Right cardiac atrium (tissue), 5 donors: Measurements from ENCODE around the gene C21orf58. TPM values are rescaled to one million over a fixed set of nuclear protein-coding genes. Genes with fewer than 3 reads are reported as not detected.

Source experiments
- ATAC-seq, 2 donors: fragments of 200-7000 bp; cut with Tn5 transposase; one replicate each; pipeline versions ENCODE4 v1.8.0 to v1.9.1; 2020; ENCODE audit warnings: moderate library complexity in 2 of 2, mild to moderate bottlenecking in 1 of 2
- DNase-seq, 3 donors: peaks; one replicate each; pipeline ENCODE4 v3.0.0-alpha.2; 2020
- H3K27ac ChIP-seq: one replicate; pipeline ENCODE4 v1.5.1; 2013; ENCODE audit warnings: mild to moderate bottlenecking, low read length, control low read depth, moderate library complexity
- H3K27me3 ChIP-seq: one replicate; pipeline ENCODE4 v1.6.1; 2013; ENCODE audit not compliant: control insufficient read depth, insufficient read depth
- H3K4me1 ChIP-seq: one replicate; pipeline ENCODE4 v1.6.1; 2013; ENCODE audit warnings: low read length; ENCODE audit not compliant: control insufficient read depth, insufficient read depth
- H3K4me3 ChIP-seq: one replicate; pipeline ENCODE4 v1.5.1; 2013; ENCODE audit warnings: low read length, control low read depth
- H3K9me3 ChIP-seq: one replicate; pipeline ENCODE4 v1.6.1; 2013; ENCODE audit warnings: low read length; ENCODE audit not compliant: control insufficient read depth
- WGBS: extraction: QIAGEN DNeasy Blood & Tissue Kit; methylation state at CpG from one replicate; pipeline ENCODE4 v1.1.7; 2013; 5-methylcytosine and 5-hydroxymethylcytosine counted together
- intact Hi-C, 4 donors: fragments of 100-400 bp; cut with DNase I; formaldehyde crosslinking; loops; one replicate each; pipeline versions ENCODE4 v1.11.0 to v1.14.0; 2022 to 2023
- polyA plus RNA-seq: library from polyadenylated mRNA; stranded (reverse); fragments of 200-250 nt; gene quantifications from one replicate; pipeline ENCODE4 v1.2.3, GENCODE V29; 2013
- total RNA-seq, 4 donors: library from RNA; stranded (reverse); fragmentation: NEBNext Ultra II Directional; extraction: Animal tissue kit (Norgen Biotek cat#: 25700); gene quantifications; one replicate each; pipeline ENCODE4 v1.2.1, GENCODE V29; 2021
- donor health status: healthy with polysubstance abuse.
- donor health status: DM: no; HTN: yes; CAD: no.
- donor health status: DM: no; HTN: no; CAD: no.
- donor health status: DM: no; HTN: yes; CAD: no; lungs with severe emphysema.
- donor health status: DM: yes; HTN: yes; CAD: no.

Gene C21orf58
- total and polyA plus RNA-seq, 5 donors, result 0.84 to 2.1 (median 1.6) TPM

DNA sequence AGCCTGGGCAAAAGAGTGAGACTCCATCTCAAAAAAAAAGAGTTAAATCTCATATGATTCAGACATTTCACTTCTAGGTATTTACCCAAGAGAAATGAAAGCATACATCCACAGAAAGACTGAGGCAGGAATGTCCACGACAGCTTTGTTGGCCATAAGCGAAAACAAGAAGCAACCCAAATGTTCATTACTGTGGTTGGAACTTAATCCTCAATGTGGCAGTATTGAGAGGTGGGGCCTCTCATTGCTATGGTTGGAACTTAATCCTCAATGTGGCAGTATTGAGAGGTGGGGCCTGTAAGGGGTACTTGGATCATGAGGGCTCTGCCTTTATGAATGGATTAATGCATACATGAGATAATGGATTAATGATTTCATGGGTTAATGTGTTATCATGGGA is 15.2 kb downstream of the C21orf58 start:
- H3K27me3 ChIP-seq, result no peaks in the 10 kb centered on the region
- H3K4me1 ChIP-seq, result no peaks in the 10 kb centered on the region
- no peak overlapping the region for H3K27ac ChIP-seq
- no peaks in the 10 kb centered on the region for H3K9me3 ChIP-seq
- intact Hi-C loops, result no loop called here
- no peak for ATAC-seq
- H3K4me3 ChIP-seq, result no peak overlapping the region
- over 99% methylated on average over 2 of the region's 2 CpGs for WGBS
- no peak for DNase-seq

DNA sequence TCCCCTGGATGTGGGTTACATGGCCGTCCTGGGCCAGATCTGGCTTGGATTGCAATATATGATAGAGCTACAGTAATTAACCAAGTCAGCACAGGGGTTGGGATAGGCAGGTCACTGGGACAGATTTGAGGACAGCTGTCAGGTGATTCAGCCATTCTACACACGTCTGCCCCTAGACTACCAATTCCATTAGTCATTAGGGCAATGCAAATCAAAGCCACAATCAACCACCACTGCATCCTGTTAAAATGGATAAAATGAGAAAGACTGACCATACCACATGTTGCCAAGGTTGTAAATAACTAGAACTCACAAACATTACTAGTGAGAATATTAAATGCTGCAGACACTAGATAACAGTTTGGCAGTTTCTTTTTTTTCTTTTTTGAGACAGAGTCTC is 16.0 kb downstream of the C21orf58 start:
- no peak overlapping the region for H3K4me3 ChIP-seq
- no peaks in the 10 kb centered on the region for H3K27me3 ChIP-seq
- no peaks in the 10 kb centered on the region for H3K4me1 ChIP-seq
- 81% methylated on average over 2 of the region's 2 CpGs for WGBS
- no peaks in the 10 kb centered on the region for H3K9me3 ChIP-seq
- no peak for DNase-seq
- intact Hi-C loops, result no loop called here
- no peak for ATAC-seq
- H3K27ac ChIP-seq, result no peak overlapping the region

DNA sequence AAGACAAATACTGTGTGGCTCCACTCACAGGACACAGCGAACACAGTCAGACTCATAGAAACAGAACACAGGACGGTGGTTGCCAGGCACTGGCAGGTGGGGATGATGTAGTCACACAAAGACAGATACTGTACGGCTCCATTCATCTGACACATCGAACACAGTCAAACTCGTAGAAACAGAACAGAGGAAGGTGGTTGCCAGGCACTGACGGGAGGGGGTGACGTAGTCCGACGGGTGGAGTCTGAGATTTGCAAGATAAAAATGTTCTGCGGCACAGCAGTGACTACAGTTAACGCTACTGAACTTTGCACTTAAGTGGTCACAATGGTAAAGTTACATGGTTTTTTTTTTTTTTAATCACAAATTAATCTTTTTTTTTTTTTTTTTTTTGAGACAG is 18.7 kb downstream of the C21orf58 start:
- ATAC-seq, result no peak
- no peaks in the 10 kb centered on the region for H3K4me1 ChIP-seq
- no peak for DNase-seq
- intact Hi-C loops, result no loop called here
- H3K27ac ChIP-seq, result no peak overlapping the region
- WGBS, result 96% methylated on average over 11 of the region's 11 CpGs
- H3K9me3 ChIP-seq, result no peaks in the 10 kb centered on the region
- no peak overlapping the region for H3K4me3 ChIP-seq
- H3K27me3 ChIP-seq, result no peaks in the 10 kb centered on the region

DNA sequence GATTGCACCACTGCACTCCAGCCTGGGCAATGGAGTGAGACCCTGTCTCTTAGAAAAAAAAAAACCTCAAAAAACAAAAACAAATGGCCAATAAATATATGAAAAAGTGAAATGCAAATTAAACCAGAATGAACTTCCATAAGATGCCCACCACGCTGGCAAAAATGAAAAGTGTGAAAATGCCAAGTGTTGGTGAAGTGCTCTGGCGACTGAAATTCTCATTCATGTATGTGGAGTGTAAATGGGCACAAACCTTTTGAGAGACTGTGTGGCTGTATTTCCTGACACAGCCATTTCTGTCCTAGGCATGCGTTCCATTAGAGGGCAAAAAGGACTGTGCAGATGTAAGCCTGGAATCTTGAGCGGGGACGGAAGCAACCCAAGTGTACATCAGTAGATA is 19.2 kb downstream of the C21orf58 start:
- ATAC-seq (no peak), DNase-seq (no peak)
- Histone ChIP-seq H3K4me3 (no peak overlapping the region), H3K9me3 (no peaks in the 10 kb centered on the region), H3K27me3 (no peaks in the 10 kb centered on the region), H3K4me1 (no peaks in the 10 kb centered on the region), H3K27ac (no peak overlapping the region)
- WGBS, result 88% methylated on average over 5 of the region's 5 CpGs
- intact Hi-C loops, result no loop called here

DNA sequence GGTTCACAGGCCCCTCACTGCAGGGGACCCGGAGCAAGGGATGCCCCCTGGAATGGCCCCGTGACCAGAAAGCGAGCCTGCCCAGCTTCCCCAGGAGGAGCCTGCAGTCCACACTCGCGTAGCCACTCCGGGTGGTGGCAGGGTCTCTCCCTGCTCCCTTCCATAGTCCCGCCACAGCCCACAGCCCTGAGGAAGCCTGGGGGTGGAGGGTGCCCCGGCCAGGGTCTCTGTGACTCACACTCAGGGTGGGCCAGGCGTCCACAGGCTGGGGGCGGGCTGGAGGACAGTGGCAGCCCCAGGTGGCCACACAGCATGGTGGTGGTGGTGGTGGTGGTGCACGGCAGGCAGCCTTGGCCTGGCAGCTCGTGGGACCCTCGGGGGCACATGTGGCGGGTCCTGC is 21.9 kb downstream of the C21orf58 start:
- no peak overlapping the region for H3K4me3 ChIP-seq
- intact Hi-C loops, result no loop called here
- ATAC-seq (no peak), DNase-seq (no peak)
- H3K4me1 ChIP-seq, result no peaks in the 10 kb centered on the region
- no peaks in the 10 kb centered on the region for H3K27me3 ChIP-seq
- H3K9me3 ChIP-seq, result no peaks in the 10 kb centered on the region
- 95% methylated on average over 14 of the region's 14 CpGs for WGBS
- H3K27ac ChIP-seq, result no peak overlapping the region

DNA sequence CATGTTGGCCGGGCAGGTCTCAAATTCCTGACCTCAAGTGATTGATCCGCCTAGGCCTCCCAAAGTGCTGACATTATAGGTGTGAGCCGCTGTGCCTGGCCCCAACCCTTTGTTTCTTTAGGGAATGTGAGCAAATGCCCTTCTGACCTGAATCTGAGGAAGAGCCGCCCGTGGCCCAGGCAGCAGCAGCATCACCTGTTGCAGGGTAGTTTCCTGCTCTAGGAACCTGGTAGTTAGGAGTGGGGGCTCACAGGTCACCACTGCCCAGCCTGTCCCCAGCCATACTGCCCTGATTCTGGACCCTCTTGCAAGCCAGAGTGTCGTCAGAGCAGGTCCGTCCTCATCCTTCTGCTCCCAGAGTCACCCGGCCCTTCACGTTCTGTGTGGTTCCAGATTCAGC is 24.5 kb downstream of the C21orf58 start:
- ATAC-seq, result no peak
- no peak for DNase-seq
- Histone ChIP-seq H3K4me3 (no peak overlapping the region), H3K9me3 (no peaks in the 10 kb centered on the region), H3K4me1 (no peaks in the 10 kb centered on the region), H3K27me3 (no peaks in the 10 kb centered on the region), H3K27ac (no peak overlapping the region)
- 86% methylated on average over 9 of the region's 9 CpGs for WGBS
- intact Hi-C loops, result no loop called here

DNA sequence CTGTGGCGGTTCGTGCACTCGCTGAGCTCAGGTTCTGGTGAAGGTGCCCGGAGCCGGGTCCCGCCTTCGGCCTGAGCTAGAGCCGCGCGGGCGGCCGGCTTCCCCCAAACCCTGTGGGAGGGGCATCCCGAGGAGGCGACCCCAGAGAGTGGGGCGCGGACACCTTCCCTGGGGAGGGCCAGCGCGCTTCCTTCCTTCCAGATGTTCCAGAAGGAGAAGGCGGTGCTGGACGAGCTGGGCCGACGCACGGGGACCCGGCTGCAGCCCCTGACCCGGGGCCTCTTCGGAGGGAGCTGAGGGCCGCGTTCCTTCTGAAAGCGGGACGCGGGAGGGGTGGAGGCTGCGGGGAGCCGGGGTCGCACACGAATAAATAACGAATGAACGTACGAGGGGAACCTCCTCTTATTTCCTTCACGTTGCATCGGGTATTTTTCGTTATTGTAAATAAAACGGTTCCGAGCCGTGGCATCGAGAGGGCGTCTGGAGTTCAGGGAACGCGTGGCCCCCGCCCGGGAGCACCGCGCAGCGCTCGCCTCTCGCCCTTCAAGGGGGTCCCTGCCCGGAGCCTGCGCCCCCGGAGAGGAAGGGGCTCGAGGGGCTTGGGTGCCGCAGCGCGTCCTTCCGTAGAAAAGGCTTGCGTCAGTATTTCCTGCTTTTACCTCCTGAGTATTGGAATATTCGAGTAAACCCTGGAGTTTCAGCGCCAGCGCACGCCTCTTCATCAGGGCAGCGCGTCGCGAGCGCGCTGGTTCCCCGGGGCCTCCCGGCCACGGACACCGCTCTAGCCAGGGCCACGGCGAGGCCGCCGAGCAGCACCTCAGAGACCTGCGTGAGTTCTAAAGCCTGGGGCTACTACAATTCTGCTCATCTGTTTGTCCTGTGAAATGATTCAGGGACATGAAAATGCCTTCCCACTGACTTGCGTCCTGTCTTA is 26.1 kb downstream of the C21orf58 start:
- WGBS, result 3% methylated on average over 84 of the region's 84 CpGs

DNA sequence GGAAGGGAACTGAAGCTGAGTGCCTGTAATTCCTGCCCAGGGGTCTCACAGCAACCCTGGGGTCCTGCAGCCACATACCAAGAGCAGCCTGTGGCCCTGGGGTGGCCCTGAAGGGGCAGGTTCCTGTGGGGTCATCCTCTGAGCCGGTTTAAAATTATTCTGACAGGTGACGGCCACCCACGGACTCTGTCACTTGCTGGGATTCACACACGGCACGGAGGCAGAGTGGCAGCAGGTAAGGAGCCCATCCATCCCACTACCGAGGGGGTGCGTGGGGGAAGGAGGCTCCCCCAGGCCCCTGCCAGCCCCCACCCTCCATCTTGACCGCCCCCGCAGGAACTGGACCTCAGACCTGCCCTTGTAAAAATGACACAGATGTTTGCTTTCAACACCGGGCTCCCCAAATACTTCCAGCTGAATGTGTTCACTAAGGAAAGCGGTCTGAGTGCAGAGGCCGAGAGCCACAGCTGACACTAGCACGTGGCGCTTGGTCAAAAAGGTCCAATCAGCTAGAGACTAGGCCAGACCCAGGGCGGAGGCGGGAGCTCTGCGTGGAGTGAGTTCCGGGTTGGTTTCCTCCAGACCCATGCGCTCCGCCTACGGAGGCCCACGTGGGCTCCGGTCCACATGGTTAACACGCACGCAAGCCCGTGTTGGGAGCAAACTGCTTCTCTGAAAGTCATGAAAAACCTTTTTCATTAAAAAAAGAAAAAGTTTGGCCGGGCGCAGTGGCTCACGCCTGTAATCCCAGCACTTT is 27.5 kb downstream of the C21orf58 start:
- intact Hi-C loops, result no loop called here
- Histone ChIP-seq H3K27ac (peak overlapping the region; percentile 42), H3K27me3 (no peaks in the 10 kb centered on the region), H3K4me3 (no peak overlapping the region), H3K9me3 (no peaks in the 10 kb centered on the region), H3K4me1 (no peaks in the 10 kb centered on the region)
- WGBS, result 42% methylated on average over 29 of the region's 29 CpGs
- DNase-seq, result peak; percentile 93 to 98 (median 95)
- ATAC-seq, result peak; percentile 95 to 96

More for the DNA sequence above, 26.1 kb downstream of the C21orf58 start:
- peak; percentile 44 to 76 (median 72) for DNase-seq
- H3K4me1 ChIP-seq, result no peaks in the 10 kb centered on the region
- peak; percentile 48 to 55 for ATAC-seq
- intact Hi-C loops, result no loop called here
- H3K27me3 ChIP-seq, result no peaks in the 10 kb centered on the region
- H3K9me3 ChIP-seq, result no peaks in the 10 kb centered on the region
- H3K4me3 ChIP-seq, result peak overlapping the region; percentile 42
- peak overlapping the region; percentile 5 for H3K27ac ChIP-seq

DNA sequence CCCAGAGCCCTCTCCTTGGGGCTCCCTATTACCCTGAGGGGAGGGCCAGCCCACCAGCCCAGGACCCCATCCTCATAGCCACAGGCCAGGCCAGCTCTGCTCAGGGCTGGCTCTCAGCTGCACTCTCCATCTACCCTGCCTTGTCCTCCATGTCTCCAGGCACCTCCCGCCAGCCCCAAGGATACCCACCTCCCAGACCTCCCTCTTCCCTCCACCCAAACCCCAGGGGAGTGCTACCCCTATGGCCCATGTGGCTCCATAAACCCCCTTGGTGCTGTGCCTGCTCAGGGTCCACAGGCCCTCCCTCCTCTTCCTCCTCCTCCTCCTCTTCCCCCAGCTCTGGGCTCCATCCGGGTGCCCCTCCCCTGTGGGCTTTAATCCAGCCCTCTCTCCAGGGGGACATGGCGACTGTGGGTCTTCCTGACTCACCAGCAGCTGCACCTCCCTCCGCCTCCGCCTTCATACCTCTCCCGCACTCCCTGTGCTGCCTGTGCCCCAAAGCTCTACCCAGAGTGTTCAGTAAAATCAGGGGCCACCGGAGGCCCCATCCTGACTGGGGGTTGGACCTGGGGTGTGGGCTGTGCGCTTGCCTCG is 28.4 kb downstream of the C21orf58 start:
- WGBS, result 39% methylated on average over 9 of the region's 9 CpGs
- Histone ChIP-seq H3K4me3 (no peak overlapping the region), H3K27me3 (no peaks in the 10 kb centered on the region), H3K4me1 (no peaks in the 10 kb centered on the region), H3K27ac (no peak overlapping the region), H3K9me3 (no peaks in the 10 kb centered on the region)
- ATAC-seq, result peak; percentile 5 to 22
- intact Hi-C loops, result no loop called here
- peak; percentile 48 to 73 (median 51) for DNase-seq

DNA sequence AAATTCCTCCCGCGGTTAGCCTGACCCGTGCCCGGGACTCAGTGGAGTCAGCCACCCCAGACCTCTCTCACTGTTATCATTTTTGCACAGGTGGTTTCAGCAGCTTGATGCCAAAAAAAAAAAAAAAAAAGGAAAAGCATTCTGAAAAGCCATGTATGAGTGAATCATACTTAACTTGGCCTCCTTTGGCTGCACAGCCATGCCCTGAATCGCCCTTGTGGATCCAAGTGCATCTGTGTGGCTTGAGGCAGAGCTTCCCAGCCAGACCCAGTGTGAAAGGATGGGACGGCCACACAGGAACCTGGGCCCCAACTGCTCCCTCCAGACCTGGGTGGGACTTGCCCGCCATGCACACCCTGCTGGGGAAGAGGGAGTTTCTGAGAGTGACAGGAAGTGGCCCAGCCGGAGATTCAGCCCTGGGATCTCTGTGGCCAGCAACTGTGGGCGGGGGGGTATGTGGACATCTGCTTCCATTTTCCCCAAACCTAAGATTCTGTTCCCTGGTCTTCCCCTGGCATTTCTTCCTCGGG is 29.0 kb downstream of the C21orf58 start:
- Histone ChIP-seq H3K27ac (no peak overlapping the region), H3K9me3 (no peaks in the 10 kb centered on the region), H3K4me3 (no peak overlapping the region), H3K27me3 (no peaks in the 10 kb centered on the region), H3K4me1 (no peaks in the 10 kb centered on the region)
- intact Hi-C loops, result no loop called here
- WGBS, result 43% methylated on average over 10 of the region's 10 CpGs
- ATAC-seq (peak in 1 of 2 donors; percentile 3), DNase-seq (peak in 2 of 3 donors; percentile 27 to 54)

DNA sequence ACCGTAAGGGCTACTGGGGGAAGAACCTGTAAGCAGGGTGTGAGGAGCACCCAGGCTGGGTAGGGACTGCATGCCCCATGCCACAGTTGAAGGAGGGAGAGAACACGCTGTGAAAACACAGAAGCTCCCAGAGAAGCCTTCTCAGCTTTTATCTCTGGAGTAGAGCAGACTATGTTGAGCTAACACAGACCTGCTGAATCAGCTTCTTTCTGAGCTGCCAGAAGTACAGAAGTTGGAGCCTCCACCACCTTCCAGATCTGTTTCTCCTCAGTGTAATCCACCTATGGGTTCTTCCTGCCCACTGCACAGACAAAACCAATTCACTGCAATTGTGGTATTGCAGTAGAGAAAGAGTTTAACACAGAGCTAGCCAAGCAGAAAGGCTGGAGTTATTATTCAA is 32.1 kb downstream of the C21orf58 start:
- intact Hi-C loops, result no loop called here
- WGBS, result 91% methylated on average over 2 of the region's 2 CpGs

More for the DNA sequence above, 32.1 kb downstream of the C21orf58 start:
- Histone ChIP-seq H3K4me3 (no peak overlapping the region), H3K4me1 (no peaks in the 10 kb centered on the region), H3K27ac (no peak overlapping the region), H3K9me3 (no peaks in the 10 kb centered on the region), H3K27me3 (no peaks in the 10 kb centered on the region)
- ATAC-seq (no peak), DNase-seq (no peak)
